ENCODE data around the gene TRIM16.

Gene TRIM16

GRCh38 chr17:15663691-15664090, 20.4 kb downstream of the TRIM16 start:
- DNase-seq (ENCODE audit: low read depth) = no peak
- TF ChIP-seq CTCF (conservative IDR thresholded peaks at IDR 0.05; ENCODE audit: control insufficient read depth, insufficient read depth, low read depth, low read length) = no peak
- H3K4me3 ChIP-seq (ENCODE audit: control insufficient read depth, low read depth, low read length) = no peak overlapping the region

- TF ChIP-seq CTCF (conservative IDR thresholded peaks at IDR 0.05; ENCODE audit: control insufficient read depth, insufficient read depth, low read depth, low read length) = no peak
- no peak overlapping the region for H3K4me3 ChIP-seq (ENCODE audit: control insufficient read depth, low read depth, low read length)
- DNase-seq (ENCODE audit: low read depth) = no peak
Observed at GRCh38 chr17:15663176-15663575, 20.9 kb downstream of the TRIM16 start.

GRCh38 chr17:15662681-15663080, 21.4 kb downstream of the TRIM16 start:
- no peak overlapping the region for H3K4me3 ChIP-seq (ENCODE audit: control insufficient read depth, low read depth, low read length)
- DNase-seq (ENCODE audit: low read depth) = no peak
- TF ChIP-seq CTCF (conservative IDR thresholded peaks at IDR 0.05; ENCODE audit: control insufficient read depth, insufficient read depth, low read depth, low read length) = no peak

GRCh38 chr17:15660077-15660476, 24.0 kb downstream of the TRIM16 start:
- no peak overlapping the region for H3K4me3 ChIP-seq (ENCODE audit: control insufficient read depth, low read depth, low read length)
- no peak for TF ChIP-seq CTCF (conservative IDR thresholded peaks at IDR 0.05; ENCODE audit: control insufficient read depth, insufficient read depth, low read depth, low read length)
- no peak for DNase-seq (ENCODE audit: low read depth)

GRCh38 chr17:15659663-15660062, 24.4 kb downstream of the TRIM16 start:
- H3K4me3 ChIP-seq (ENCODE audit: control insufficient read depth, low read depth, low read length) = no peak overlapping the region
- DNase-seq (ENCODE audit: low read depth) = no peak
- TF ChIP-seq CTCF (conservative IDR thresholded peaks at IDR 0.05; ENCODE audit: control insufficient read depth, insufficient read depth, low read depth, low read length) = no peak

- no peak for DNase-seq (ENCODE audit: low read depth)
- TF ChIP-seq CTCF (conservative IDR thresholded peaks at IDR 0.05; ENCODE audit: control insufficient read depth, insufficient read depth, low read depth, low read length) = no peak
Observed at GRCh38 chr17:15659236-15659635, 24.9 kb downstream of the TRIM16 start.

GRCh38 chr17:15658296-15658695, 25.8 kb downstream of the TRIM16 start:
- TF ChIP-seq CTCF (conservative IDR thresholded peaks at IDR 0.05; ENCODE audit: control insufficient read depth, insufficient read depth, low read depth, low read length) = no peak
- no peak overlapping the region for H3K4me3 ChIP-seq (ENCODE audit: control insufficient read depth, low read depth, low read length)
- no peak for DNase-seq (ENCODE audit: low read depth)

More at GRCh38 chr17:15659236-15659635, 24.9 kb downstream of the TRIM16 start:
- H3K4me3 ChIP-seq (ENCODE audit: control insufficient read depth, low read depth, low read length) = no peak overlapping the region
